GM19328 (cell line): ENCODE data around the gene HECTD1.
"Not testable (repeated sequence)": the region's sequence is repeated elsewhere in the genome, so short reads cannot be mapped to it uniquely, and the experiment has no call there.

Source experiments
- ATAC-seq: cut with Tn5 transposase; IDR thresholded peaks from one replicate; pipeline ENCODE4 v1.9.1; 2021; ENCODE audit warnings: mild to moderate bottlenecking, moderate library complexity; ENCODE audit not compliant: unreplicated experiment

The HECTD1 gene

DNA sequence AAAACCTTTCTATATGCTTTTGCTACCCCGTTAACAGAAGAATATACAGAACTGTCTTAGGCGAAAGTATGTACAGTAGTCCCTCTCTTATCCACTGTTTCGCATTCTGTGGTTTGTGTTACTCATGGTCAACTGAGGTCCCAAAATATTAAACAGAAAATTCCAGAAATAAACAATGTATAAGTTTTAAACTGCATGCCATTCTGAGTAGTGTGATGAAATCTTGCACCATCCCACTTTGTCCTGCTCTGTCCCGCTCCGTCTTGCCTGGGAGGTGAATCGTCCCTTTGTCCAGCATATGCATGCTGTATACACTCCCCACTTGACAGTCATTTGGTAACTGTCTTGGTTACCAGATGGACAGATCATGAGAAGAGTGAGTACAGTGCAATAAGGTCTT is 111.3 kb downstream of the HECTD1 start:
- ATAC-seq = no peak

DNA sequence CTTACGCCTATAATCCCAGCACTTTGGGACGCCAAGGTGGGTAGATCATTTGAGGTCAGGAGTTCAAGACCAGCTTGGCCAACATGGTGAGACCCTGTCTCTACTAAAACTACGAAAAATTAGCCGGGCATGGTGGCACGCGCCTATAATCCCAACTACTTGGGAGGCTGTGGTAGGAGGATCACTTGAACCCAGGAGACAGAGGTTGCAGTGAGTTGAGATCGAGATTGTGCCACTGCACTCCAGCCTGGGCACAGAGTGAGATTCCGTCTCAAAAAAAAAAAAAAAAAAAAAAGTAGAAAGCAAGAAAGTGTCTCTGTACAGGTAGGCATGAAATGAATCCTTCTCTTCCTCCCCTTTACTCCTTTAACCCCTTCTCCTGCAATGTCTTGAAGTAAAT is 111.8 kb downstream of the HECTD1 start:
- ATAC-seq = not testable (repeated sequence)

DNA sequence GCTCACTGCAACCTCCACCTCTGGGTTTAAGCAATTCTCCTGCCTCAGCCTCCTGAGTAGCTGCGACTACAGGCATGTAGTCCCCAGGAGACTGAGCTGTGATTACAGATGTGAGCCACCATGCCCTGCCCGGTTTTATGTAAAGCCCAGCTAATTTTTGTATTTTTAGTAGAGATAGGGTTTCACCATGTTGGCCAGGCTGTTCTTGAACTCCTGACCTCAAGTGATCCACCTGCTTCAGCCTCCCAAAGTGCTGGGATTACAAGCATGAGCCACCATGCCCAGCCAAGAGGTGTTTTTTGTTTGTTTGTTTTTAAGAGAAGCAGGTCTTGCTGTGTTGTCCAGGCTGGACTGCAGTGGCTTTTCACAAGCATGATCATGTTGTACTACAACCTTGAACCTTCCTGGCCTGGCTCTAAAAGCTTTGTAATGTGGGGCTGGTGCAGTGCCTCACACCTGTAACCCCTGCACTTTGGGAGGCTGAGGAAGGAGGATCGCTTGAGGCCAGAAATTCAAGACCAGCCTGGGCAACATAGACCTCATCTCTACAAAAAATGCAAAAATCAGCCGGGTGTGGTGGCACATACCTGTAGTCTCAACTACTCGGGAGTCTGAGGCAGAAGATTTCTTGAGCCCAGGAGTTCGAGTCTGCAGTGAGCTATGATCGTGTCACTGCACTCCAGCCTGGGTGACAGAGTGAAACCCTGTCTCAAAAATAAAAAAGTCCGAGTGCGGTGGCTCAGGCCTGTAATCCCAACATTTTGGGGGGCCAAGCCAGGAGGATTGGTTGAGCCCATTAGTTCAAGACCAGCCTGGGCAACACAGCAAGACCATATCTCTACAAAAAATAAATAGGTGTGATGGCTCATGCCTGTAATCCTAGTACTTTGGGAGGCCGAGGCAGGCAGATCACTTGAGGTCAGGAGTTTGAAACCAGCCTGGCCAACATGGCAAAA is 113.4 kb downstream of the HECTD1 start:
- ATAC-seq = not testable (repeated sequence)

DNA sequence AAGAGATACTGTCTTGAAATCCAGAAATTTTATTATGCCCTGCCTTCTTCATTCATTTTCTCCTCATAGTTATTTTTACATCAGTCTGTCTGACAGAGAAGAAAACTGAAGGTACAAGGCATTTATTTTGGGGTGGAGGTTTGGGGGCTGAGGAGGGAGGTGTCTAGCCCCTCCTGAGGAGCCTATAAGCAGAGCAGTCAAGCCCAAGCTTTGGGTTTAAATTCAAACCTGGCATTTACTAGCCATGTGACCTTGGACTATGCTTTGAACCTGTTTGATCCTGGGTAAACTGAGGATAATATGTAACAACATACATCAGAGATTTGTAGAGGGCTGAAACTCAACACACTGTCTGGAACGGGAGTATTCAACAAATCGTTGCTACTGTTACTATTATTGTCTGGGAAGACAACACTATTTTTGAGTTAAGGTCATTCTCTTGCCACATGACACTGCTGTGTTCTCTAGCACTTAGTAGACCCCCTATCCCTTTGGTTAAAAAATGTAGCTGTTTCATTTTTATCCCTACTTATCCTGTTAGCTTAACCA is 115.4 kb downstream of the HECTD1 start:
- ATAC-seq = no peak

DNA sequence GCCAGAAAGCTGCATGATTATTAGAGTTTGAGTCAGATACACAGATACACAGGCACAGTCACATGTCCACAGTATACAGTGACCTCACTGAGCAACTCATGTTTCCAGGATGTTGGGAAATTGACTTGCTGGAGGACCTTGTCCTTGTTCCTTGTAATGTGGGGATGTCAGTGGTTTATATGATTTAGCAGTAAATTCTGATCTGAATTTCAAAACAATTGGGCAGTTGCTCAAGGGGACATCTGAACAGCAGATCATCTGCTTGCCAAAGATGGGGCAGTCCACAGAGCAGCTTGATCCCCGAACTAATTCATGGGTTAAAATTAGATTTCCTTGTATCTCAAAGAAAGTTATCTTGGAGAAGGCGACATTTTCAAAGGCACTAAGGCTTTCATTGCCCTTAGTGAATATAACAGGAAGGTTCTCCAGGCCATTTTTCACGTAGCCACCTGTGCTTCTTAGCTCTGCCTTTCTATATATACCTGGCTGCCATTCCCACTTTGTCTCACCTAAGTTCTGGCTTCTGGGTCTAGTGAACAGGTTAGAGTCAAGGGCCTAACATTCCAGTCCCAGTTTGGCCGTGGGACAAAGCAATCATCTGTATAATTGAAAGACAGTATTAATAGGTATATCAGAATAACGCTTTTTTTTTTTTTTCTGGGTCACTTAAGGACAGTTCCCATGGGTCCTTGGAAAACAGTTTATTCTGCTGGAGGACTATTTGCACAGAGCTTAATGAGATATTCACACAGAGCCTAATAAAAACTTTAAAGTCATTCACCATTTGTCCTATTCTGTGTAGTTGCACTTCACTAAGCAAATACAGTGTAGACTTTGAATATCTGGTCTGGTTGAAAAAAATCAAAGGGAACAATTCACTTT is 116.5 kb downstream of the HECTD1 start:
- ATAC-seq = no peak

DNA sequence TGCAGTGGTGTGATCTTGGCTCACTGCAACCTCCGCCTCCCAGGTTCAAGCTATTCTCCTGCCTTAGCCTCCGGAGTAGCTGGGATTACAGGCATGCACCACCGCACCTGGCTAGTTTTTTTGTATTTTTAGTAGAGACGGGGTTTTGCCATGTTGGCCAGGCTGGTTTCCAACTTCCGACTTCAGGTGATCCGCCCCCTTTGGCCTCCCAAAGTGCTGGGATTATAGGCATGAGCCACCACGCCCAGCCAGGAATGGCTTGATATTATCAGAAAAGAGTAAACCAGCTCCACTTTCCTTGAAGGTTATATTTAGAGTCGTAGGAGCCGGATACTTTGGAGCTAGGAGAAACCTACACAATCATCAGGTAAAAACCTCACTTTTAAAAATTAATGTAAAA is 121.1 kb downstream of the HECTD1 start:
- ATAC-seq = not testable (repeated sequence)

DNA sequence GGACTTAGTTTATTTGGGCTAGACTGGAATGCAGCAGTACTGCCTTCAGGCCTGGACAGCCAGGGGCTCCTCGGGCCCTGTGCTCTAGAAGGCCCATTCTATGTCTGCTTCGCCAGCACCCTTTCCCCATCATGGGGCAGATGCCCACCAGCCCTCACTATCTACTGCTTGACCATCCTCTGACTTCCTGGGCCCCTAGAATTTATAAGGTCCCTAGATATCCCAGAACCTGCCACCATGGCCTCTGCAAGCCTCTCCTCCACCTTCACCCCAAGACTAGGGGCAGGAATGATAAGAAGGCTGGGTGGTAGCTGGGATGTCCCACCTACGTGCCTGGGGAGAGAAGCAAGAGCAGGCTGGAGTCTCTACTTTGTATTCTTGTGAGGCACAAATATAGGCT is 122.6 kb downstream of the HECTD1 start:
- no peak for ATAC-seq

DNA sequence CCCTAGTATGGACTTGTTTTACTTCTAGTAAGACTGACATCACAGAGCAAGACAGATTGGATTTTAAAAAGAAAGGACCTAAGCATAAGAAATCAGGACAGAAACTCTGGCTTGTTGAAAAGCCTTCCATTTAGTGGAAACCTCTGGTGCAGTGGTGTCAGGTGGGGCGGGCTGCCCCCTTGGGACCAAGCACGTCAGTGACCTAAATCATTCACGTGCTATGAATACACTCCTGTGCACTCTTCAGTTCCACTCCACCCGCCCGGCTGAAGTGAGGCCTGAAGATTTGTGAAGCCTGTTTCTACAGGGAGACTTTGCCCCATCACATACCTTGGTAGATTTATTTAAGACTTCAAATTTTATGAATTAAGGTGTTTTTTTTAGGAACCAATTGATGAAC is 123.2 kb downstream of the HECTD1 start:
- peak; percentile 88 for ATAC-seq

DNA sequence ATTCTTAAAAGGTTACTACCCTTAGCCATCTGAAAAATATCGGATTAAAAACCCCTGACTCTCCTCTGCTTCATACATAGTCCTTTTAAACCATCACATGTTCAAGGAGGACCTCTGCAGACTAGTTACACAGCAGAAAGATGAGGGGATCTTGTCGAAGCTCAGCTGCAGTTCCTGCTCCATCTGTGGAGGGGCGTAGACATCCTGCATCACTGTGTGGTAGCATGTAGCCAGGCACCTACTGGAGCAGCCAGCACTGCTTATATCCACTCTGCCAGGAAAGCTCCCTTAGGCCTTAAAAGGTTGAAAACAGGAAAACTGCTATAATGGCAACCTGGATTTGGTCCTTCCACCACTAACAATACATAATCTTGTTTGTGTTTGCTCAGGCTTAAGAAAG is 123.8 kb downstream of the HECTD1 start:
- no peak for ATAC-seq

DNA sequence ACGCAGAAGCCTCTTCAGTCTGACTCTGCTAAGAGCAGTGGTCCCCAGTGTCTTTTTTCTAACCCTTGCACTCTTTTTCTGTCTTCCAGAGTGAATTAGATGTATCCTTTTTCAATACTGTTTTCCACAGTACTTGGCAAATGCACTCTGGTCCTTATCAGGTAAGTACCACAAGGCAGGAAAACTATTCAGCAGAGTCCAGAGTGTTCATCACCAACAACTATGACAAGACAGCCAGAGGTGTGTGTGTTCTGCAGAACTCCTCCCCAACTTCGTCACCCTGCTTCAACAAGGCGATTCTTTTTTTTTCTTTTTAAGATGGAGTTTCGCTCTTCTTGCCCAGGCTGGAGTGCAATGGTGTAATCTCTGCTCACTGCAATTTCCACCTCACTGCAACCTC is 127.1 kb downstream of the HECTD1 start:
- no peak for ATAC-seq

DNA sequence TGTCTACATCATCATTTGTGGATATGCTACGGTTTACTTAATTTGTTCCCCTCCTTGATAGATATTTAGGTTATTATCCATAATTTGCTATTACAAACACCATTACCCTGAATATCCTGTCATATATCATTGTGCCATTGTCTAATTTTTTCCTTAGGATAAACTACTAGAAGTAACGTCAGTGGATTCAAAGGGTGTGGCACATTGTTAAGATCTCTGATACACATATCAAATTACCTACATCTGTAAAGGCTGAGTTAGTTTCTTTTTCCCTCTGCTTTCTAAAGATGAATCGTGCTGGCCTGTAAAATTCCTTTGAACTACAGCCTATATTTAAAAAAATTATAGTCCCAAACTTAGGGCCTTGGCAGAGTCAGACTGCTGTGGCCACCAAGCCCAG is 127.5 kb downstream of the HECTD1 start:
- ATAC-seq = no peak

DNA sequence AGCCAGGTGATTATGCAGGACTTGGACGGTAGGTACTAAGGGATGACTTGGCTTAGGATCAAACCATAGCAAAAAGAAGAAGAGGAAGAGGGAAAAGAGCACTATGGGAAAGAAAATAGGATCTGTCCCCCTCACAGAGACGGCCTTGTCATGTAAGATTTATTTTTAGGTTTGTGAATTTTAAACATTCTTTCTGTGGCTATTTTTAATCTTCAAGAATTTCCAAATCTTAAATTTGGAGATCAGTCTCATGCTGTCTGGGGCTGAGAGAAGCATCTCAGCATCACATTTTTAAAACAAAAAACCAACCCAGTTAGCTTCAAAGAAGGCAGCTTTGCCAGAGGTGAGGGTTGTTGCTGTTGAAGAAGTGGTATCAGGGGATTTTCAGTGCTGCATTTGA is 128.8 kb downstream of the HECTD1 start:
- ATAC-seq = no peak

DNA sequence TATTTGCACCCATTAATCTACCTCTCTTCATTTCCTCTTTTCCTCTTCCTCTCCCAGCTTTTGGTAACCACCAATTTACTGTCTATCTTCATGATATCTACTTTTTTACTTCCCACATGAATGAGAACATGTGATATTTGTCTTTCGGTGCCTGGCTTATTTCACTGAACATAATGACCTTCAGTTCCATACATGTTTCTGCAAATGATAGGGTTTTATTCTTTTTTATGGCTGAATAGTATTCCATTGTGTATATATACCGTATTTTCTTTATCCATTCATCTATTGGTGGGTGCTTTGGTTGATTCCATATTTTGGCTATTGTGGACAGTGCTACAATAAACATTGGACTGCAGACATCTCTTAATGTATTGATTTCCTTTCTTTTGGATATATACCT is 132.4 kb downstream of the HECTD1 start:
- ATAC-seq = no peak

DNA sequence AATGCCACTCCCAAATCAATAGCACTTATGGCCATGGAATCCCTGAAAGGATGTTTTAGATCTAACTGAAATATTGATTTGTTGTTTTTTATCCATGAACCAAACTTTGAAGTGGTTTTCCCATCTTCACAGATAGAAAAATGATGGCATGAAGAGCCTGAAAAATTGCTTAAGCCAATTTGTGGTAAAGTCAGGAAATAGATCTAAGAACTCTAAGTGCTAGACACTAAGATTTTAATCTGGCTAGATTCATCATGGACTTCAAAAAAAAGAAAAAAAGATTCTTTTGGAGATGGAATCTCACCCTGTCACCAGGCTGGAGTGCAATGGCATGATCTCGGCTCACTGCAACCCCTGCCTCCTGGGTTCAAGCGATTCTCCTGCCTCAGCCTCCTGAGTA is 136.4 kb downstream of the HECTD1 start:
- no peak for ATAC-seq

DNA sequence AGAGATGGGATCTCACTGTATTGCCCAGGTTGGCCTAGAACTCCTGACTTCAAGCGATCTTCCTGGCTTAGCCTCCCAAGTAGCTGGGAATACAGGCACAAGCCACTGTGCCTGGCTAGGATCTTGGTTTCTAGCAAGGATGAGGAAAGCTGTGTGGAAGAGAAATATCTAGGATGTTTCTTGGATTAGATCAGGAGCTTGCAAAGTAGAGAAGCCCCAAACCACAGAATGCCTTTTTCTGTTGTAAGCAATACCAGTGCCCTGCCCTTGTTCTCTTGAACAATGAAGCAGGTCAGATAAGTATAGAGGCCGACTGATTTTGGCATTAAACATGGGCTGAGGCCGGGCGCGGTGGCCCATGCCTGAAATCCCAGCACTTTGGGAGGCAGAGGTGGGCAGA is 137.2 kb downstream of the HECTD1 start:
- ATAC-seq = no peak

DNA sequence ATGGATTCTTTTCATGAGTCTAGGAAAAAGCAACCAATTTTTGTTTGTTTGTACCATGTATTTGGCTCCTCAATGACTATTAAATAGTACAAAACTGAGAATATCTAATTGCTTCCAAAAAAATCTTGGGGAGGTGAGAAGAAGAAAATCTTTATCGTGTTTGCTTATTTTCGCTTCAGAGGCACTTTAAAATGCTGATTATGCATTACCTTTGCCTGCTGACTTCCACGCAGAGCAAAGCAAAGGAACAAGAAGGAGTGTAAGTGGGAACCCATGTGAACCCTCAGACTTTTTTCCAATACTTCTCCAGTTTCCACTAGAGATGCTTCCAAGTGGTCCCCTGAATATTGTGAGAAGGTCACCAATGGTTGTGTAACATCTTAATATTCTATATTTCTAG is 138.2 kb downstream of the HECTD1 start:
- ATAC-seq = no peak

DNA sequence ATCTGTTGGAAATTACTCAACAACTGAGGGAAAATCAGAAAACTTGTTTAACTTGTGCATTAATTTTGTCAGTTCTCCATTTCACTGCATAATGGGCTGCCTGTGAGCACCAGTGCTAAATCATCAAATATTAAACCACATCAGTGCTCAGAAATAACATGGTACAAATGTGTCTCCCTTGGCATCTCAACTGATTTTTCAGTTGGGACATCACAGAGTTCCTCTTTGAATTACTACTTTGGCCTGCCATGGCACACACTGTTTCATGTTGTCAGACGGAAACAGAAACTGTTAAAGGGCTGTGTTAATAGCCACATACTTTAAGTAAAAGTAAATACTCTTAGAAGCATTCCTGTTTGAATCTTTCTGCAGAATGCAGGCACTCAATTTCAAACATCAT is 139.4 kb downstream of the HECTD1 start:
- ATAC-seq = no peak

DNA sequence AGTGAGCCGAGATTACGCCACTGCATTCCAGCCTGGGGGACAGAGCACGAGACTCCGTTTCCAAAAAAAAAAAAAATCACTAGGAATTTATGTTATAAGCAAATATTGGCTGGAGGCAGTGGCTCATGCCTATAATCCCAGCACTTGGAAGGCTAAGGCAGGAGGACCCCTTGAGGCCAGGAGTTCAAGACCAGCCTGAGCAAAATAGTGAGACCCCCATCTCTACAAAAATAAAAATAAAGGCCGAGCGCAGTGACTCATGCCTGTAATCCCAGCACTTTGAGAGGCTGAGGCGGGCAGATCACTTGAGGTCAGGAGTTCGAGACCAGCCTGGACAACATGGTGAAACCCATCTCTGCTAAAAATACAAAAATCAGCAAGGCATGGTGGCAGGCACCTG is 144.7 kb downstream of the HECTD1 start:
- not testable (repeated sequence) for ATAC-seq

DNA sequence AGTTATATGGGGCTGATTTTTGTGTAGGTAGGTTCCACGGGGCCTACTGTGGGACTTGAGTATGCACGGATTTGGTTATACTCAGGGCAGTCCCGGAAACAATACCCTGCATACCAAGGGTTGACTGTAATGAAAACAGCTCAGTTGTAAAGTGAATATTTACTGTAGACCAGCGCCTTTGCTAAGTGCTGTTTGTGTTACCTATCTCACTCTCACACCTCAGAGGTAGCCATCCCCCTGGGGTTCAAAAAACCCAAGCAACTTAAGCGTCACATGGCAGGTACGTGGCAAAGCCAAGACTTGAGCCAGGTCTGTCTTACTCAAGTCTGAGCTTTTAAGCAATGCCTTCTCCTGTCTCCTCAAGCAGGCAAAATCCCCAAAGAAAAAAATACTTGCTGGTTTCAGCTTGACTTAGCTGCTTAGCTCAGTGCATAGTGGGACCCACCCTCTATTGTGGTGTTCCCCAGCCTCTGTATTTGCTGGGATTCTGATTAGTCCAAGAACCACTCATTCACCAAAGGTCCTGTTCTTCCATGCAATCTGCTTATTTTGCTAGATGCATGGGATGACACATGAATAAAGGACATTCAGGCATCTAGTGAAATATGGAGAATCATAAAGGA is 147.2 kb downstream of the HECTD1 start:
- no peak for ATAC-seq

DNA sequence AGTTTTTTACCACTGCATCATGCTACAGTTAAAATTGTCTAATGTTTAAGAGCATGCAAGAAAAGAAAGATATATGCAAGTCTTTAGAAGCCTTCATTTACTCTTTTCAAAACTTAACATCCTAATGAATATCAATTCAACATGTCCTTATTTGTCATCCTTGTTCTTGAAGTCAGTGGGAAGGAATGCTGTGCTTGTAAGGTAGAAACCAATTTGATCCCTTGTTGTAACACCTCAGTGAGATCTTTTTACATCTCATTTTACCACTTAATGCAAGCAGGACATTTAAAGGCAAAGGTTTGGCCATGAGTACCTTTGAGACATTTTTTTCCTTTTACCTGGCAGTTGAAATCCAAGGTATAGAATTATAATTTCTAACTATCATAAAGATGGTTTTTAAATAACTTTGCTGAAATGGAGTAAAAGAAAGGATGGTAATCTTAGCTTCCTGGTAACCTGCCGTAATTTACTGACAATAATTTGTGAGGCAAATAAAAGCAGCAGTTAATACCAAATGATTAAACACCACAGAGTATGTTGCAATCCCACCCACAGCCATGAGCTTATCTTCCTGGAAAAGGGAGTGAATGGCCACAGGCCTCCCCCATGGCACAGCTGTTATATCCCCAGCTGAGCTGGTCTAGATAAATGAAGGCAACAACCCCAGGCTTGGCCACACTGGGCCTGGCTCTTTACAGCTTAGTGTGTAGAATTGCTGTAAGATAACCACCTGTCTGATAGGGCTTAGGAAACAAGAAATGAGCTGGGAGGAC is 148.3 kb downstream of the HECTD1 start:
- ATAC-seq = no peak
